ENCODE measurements around the gene TMEM9. TPM values are rescaled to one million over a fixed set of nuclear protein-coding genes. Genes with fewer than 3 reads are reported as not detected.

Gene TMEM9
- total RNA-seq, 1 experiment from 2014 or later = 50.2 TPM

GRCh38 chr1:201141418-201141817 lies 12.9 kb downstream of the TMEM9 start:
- in situ Hi-C loops (cut with HindIII; ENCODE audit: low pct_unique_long_range_greater_than_20kb, low sequenced_read_pairs) = no loop called here
- Histone ChIP-seq H3K36me3 (ENCODE audit: control insufficient read depth, insufficient read depth, low read length) (0 out of 2 replicates have a peak, but pooled peaks cover 3% of the 10 kb centered on the region), H3K27me3 (ENCODE audit: control insufficient read depth, insufficient read depth, low read length) (no peaks in the 10 kb centered on the region), H3K27ac (ENCODE audit: low read length) (no peak overlapping the region), H3K4me1 (ENCODE audit: control insufficient read depth, insufficient read depth, low read length) (no peaks in the 10 kb centered on the region), H3K4me3 (ENCODE audit: low read depth in 2 of 2, low read length in 2 of 2) (no peak overlapping the region), H3K9me3 (ENCODE audit: control insufficient read depth, insufficient read depth, low read depth, low read length) (no peaks in the 10 kb centered on the region)
- intact Hi-C loops (cut with micrococcal nuclease; ENCODE audit: unreplicated experiment) = no loop called here
- no TSS peak for BruUV-seq (replicated peaks)
- ChIA-PET CTCF (no interaction called here), POLR2A (no interaction called here)
- TF ChIP-seq TCF7L2 (IDR thresholded peaks at IDR 0.05; ENCODE audit: low read depth, low read length) = no peak
- no peak for TF ChIP-seq SIN3A (IDR thresholded peaks at IDR 0.05; ENCODE audit: borderline replicate concordance, insufficient read depth, low read depth, low read length)
- TF ChIP-seq CTCF (IDR thresholded peaks at IDR 0.05) = no peak
- ATAC-seq = no peak
- no peak for DNase-seq (ENCODE audit: low read depth, low spot score)

DNA sequence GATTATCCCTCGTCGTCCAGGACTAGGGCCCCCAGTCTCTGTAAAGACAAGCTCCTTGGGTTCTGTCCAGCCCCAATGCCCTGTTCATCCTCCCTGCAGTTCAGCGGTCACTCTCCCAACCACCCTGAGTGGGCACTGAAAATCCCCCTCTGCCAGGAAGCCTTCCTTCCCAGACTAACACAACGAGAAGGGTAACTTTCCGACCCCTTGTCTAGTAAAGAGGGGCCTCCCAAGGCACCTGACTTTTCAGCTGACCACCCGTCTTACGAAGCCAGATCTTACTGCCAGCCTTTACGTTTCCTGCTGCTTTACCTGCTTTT lies 13.4 kb downstream of the TMEM9 start:
- in situ Hi-C loops (cut with HindIII; ENCODE audit: low pct_unique_long_range_greater_than_20kb, low sequenced_read_pairs) (no loop called here), intact Hi-C loops (cut with micrococcal nuclease; ENCODE audit: unreplicated experiment) (no loop called here)
- CTCF ChIA-PET = no interaction called here
- Histone ChIP-seq H3K4me3 (ENCODE audit: low read depth in 2 of 2, low read length in 2 of 2) (no peak overlapping the region), H3K4me1 (ENCODE audit: control insufficient read depth, insufficient read depth, low read length) (no peaks in the 10 kb centered on the region), H3K27me3 (ENCODE audit: control insufficient read depth, insufficient read depth, low read length) (no peaks in the 10 kb centered on the region), H3K36me3 (ENCODE audit: control insufficient read depth, insufficient read depth, low read length) (0 out of 2 replicates have a peak, but pooled peaks cover 3% of the 10 kb centered on the region), H3K9me3 (ENCODE audit: control insufficient read depth, insufficient read depth, low read depth, low read length) (no peaks in the 10 kb centered on the region), H3K27ac (ENCODE audit: low read length) (no peak overlapping the region)
- ATAC-seq = no peak
- DNase-seq (ENCODE audit: low read depth, low spot score) = no peak
- no TSS peak for BruUV-seq (replicated peaks)
- POLR2A ChIA-PET = no interaction called here
- no peak for TF ChIP-seq CTCF (IDR thresholded peaks at IDR 0.05)
- TF ChIP-seq, protein P1, sequence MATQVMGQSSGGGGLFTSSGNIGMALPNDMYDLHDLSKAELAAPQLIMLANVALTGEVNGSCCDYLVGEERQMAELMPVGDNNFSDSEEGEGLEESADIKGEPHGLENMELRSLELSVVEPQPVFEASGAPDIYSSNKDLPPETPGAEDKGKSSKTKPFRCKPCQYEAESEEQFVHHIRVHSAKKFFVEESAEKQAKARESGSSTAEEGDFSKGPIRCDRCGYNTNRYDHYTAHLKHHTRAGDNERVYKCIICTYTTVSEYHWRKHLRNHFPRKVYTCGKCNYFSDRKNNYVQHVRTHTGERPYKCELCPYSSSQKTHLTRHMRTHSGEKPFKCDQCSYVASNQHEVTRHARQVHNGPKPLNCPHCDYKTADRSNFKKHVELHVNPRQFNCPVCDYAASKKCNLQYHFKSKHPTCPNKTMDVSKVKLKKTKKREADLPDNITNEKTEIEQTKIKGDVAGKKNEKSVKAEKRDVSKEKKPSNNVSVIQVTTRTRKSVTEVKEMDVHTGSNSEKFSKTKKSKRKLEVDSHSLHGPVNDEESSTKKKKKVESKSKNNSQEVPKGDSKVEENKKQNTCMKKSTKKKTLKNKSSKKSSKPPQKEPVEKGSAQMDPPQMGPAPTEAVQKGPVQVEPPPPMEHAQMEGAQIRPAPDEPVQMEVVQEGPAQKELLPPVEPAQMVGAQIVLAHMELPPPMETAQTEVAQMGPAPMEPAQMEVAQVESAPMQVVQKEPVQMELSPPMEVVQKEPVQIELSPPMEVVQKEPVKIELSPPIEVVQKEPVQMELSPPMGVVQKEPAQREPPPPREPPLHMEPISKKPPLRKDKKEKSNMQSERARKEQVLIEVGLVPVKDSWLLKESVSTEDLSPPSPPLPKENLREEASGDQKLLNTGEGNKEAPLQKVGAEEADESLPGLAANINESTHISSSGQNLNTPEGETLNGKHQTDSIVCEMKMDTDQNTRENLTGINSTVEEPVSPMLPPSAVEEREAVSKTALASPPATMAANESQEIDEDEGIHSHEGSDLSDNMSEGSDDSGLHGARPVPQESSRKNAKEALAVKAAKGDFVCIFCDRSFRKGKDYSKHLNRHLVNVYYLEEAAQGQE (IDR thresholded peaks at IDR 0.05; ENCODE audit: insufficient read depth in 1 of 2, low read depth in 2 of 2, low read length in 1 of 2) = no peak
- no peak for TF ChIP-seq POLR2AphosphoS5 (IDR thresholded peaks at IDR 0.05; ENCODE audit: low read depth, low read length)
- TF ChIP-seq TCF7L2 (IDR thresholded peaks at IDR 0.05; ENCODE audit: low read depth, low read length) = no peak
- TF ChIP-seq SIN3A (IDR thresholded peaks at IDR 0.05; ENCODE audit: borderline replicate concordance, insufficient read depth, low read depth, low read length) = no peak
